Hematopoietic multipotent progenitor cell treated with erythropoietin and hydrocortisone succinate and interleukin-3 and kit ligand, for 4 days (in vitro differentiated cells): ENCODE measurements around the gene NDUFS6.

Experiments
- DNase-seq: peaks from one replicate; pipeline ENCODE4 v3.0.0-alpha.2; 2015

NDUFS6 gene

DNA sequence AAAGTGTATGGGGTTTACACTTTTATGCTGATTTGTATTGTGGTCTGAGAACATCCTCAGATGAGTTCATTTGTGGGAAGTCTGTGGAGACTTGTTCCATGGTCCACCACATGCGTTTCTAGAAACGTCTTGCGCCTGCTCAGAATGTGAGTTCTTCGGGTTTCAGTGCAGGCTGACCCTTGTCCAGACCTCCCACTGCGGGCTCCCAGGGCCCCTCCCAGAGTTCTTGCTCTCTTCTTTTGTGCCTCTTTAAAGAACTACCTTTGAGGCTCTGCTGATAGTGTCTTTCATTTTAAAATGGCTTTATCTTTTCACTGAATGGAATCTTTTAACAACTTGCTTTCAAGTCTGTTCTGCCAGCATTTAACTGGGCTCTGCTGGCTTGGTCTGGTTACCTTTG is 17.6 kb downstream of the NDUFS6 start:
- DNase-seq: no peak

- DNase-seq: no peak
Measured at GRCh38 chr5:1819458-1819857, 18.3 kb downstream of the NDUFS6 start.

DNA sequence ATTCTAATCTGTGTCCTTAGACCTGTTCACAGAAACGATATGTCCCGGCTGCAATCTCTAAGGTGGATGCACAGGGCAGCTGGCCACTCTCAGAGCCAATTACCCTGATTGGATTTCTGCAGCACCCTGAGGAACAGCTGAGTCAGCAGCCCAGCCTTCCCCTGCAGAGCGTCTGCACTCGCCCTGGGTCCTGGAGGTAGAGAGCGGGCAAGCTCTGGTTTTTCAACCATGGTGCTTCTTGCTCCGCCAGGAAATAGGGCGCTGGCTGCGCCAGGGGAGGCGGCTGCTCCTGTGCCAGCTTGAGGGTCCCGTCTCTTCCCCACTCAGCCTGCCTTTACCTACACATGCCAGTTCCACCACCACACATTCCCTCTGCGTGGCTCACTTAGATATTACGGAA is 19.2 kb downstream of the NDUFS6 start:
- no peak for DNase-seq

DNA sequence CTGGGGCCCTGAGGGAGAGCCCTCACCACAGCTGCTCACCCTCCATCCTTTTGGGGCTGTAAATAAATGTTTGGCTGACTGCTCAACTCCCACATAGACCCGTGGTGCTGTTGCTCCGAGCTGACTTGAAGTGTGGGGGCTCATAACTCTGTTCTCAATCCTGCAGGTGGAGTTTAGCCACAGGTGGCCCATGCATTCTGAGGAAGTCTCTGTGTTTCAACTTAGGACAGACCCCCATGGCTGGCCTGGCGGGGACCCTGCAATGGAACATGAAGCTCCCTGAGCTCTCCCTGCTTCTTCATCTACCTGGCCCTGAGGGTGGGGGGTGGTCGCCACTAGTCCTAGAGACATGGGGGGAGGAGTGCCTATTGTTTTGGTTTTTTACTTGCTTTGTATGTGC is 19.7 kb downstream of the NDUFS6 start:
- no peak for DNase-seq

DNA sequence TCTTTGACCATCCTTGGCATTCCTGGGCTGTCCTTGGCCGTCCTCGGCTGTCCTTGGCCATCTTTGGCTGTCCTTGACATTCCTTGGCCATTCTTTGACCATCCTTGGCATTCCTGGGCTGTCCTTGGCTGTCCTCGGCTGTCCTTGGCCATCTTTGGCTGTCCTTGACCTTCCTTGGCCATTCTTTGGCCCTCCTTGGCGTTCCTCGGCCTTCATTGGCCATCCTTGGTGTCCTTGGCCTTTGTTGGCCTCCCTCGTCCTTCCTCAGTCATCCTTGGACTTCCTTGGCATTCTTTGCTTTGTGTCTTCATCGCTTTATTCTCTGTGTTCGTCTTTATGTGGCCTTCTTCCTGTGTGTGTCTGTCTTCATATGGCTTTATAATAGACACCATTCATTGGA is 20.7 kb downstream of the NDUFS6 start:
- DNase-seq: no peak

DNA sequence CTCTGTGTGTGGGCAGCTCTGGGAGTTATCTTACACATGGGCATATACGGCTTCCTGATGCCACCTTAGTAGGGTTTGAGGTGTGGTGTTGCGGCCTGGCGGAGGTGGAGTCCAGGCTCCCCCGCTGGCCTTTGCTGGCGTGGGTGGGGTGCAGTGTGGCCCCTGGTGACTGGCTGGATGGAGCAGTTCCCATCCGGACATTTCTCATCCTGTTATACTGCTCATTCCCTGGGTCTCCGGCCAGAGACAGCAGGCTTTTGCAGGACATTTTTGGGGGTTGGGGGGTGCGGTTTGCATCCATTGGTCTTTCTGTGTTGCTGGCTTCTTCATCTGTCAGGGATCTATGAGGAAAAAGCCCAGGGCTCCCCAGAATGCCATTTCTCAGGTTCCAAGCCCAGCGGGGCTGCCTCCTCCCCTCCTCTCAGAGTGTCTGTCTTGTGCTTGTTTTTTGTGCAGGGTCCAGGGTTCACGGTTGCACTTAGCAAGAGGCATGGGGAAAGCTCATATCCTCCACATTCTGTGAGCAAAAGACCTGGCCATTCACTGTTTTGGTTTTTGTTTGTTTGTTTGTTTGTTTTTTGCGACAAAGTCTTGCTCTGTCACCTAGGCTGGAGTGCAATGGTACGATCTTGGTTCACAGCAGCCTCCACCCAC is 22.3 kb downstream of the NDUFS6 start:
- DNase-seq: no peak

DNA sequence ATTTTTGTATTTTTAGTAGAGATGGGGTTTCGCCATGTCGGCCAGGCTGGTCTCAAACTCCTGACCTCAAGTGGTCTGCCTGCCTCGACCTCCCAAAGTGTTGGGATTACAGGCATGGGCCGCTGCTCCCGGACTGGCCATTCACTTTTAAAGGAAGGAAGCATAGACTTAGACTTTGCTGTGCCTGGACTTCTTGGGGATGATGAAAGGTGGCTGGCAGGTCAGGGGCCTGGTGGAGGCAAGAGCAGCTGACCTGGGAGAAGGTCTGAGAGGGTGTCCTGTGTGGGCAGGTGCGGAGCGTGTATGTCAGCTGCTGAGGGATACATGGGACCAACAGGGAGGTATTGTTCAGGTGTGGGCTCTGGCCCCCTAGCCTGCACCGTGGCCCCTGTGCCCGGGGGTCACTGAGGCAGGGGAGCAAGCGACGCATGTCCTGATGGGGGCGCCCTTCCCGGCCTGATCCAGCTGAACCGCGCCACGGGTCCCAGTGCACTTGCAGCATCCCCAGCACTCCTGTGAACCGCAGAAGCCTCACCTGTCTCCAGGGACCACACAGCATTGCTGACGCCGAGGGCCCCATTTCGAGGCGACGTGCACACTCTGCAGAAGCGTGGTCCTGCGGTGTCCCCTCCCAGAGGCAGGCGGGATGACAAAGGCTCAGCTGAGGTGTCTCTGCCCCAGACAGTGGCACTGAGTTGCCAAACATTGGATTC is 23.1 kb downstream of the NDUFS6 start:
- no peak for DNase-seq

- no peak for DNase-seq
Measured at GRCh38 chr5:1824903-1825841, 24.0 kb downstream of the NDUFS6 start.

GRCh38 chr5:1826235-1826980 is 25.2 kb downstream of the NDUFS6 start:
- DNase-seq: no peak

GRCh38 chr5:1827025-1827885 is 26.0 kb downstream of the NDUFS6 start:
- no peak for DNase-seq

DNA sequence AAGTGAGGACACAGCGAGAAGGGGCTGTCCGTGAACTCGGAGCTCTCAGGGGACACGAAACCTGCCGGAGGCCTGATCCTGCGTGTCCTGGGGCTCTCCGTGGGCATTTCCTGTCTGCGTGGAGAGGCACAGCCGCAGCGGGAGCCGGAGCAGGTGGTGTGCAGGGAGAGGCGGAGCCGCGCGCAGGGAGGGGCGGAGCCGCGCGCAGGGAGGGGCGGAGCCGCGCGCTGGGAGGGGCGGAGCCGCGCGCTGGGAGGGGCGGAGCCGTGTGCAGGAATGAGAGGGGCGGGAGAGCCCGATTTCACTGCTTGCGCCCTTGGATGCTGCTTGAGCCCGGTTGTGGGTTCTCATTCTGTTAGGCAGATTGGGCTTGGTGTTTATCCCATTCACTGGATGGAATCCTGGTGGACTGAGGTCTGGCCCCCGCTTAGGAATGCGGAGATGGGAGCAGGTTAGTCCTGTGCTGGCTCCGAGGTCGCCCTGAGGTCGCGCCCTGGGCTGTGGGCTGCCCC is 26.7 kb downstream of the NDUFS6 start:
- DNase-seq: peak; percentile 32

- DNase-seq: no peak
Measured at GRCh38 chr5:1830571-1831228, 29.5 kb downstream of the NDUFS6 start.

DNA sequence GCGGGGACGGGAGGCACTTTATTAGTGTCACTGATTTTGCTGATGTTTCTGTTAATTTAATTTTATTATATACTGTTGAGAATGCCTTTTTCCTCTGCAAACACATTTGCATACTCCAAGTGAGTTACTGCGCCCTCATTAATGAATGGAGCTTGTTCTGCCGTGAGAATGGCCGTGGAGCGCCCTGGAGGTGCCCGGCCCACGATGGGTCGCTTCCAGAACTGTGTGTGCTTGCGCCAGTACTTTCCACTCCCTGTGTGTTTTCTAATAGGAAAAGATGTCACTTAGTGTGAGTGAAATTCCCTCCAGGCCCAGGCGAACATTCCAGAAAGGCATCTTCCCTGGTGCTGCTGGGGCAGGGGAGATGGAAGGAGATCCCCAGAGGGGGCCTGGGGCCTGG is 30.1 kb downstream of the NDUFS6 start:
- no peak for DNase-seq

DNA sequence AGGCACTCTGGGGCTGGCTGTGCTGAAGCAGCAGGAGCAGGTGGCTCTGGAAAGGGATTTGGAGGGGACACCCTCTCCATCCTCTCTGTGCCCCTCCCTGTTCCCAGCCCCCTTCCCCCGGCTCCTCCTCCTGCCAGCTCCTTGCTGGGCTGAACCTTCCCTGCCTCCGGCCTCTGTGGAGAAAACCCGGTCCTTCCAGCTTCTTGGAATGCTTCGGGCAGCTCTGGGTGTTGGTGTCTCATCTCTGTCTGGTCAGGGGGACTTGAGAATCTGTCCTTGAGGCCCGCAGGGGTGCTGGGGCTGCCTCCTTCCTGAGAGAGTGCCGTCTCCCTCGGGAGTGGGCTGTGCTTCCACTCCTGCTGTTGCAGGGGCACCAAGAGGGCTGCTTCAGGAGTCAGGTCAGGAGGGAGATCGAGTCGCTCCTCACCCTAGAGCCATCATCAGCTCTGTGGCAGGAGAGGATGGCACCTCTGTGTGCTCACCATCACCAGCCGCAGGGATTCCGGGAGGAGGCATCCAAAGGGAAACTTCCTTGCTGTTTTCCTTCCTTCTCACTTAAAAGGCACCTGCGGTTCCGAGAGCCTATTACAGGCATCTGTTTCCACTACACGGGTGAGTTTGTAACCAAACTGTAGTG is 30.6 kb downstream of the NDUFS6 start:
- DNase-seq: no peak

DNA sequence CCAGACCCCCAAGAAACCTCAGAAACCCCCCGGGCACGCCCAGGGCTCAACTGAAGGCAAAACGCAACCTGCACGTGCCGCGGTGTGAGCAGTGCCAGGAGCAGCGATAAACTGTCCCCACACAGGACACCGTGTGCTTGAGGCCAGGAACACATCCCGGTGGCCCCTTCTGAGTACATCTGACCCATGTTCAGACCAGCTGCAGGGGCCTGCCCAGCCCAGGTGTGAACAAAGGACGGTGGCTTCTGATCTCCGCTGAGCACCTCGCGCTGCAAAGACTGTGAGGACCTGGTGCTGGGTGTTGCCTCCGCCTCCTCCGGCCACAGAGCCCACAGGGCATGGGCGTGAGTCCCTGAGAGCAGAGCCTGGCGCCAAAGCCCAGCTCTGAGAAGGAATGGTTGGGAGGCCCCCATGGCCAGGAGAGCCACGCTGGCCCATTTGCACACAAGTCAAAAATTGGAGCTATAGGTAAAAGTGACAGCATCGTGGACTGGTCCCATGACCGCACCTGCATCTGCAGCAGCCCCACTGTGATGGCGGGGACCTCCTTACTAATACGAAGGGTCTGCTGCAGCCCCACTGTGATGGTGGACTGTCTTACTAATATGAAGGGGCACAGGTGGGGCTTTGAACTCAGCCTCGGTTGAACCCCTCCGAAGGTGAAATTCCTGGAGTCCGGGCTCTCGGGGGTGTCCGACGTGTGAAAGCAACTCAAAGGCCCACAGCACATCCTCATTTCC is 31.5 kb downstream of the NDUFS6 start:
- no peak for DNase-seq

- no peak for DNase-seq
Measured at GRCh38 chr5:1833264-1834021, 32.2 kb downstream of the NDUFS6 start.

GRCh38 chr5:1834022-1834551 is 32.9 kb downstream of the NDUFS6 start:
- DNase-seq: no peak

DNA sequence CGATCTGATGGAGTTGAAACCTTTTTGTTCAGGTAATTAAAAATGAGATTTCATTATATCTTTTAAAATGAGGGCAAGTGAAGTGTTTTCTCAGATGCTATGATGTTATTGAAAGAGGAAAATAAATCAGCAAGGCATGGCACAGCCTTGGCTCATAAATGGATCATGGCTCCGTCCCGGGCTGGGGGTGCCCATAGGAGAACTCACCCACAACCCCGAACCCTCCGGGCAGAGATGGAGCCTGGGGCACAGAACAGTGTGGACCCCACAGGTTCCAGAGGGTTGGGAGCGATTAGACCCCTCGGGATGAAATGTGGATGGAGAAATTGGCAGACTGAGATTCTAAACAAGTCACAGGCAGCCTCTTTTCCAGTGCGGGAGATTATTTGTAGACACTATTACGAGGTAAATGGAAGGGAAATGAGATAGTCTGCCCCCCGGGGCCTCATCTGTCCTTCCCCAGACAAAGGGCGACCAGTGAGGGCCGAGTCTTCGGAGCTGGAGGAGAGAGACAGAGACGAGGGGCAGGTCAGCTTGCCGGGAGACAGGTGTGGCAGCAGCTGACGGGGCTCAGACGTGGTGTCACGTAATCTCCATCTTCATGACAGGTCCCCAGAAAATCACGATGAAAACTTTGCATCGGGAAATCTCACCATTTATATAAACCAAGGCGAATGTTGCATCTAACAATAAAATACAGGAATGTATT is 33.7 kb downstream of the NDUFS6 start:
- DNase-seq: no peak
